ENCODE results near the gene MAP1LC3B2. TPM values are rescaled to one million over a fixed set of nuclear protein-coding genes. Genes with fewer than 3 reads are reported as not detected.

The MAP1LC3B2 gene
- 1.3 TPM for polyA plus RNA-seq (2012; ENCODE audit: low read depth, missing spikeins)

- peak; percentile 32; the same call in 1 of the 2 replicates for TF ChIP-seq POLR2AphosphoS5 (IDR thresholded peaks at IDR 0.05; ENCODE audit: low read depth, low read length)
- TF ChIP-seq SPI1 (IDR thresholded peaks at IDR 0.05; ENCODE audit: low read depth, low read length): peak; percentile 95
- peak; percentile 16; the same call in 1 of the 2 replicates for TF ChIP-seq TAF1 (IDR thresholded peaks at IDR 0.05; ENCODE audit: low read depth, low read length)
- no peak for TF ChIP-seq POLR2A (IDR thresholded peaks at IDR 0.05; ENCODE audit: low read depth, low read length)
- TF ChIP-seq PAX5 (IDR thresholded peaks at IDR 0.05; ENCODE audit: insufficient read depth, low read length, severe bottlenecking): peak; percentile 98
- peak; percentile 60; the same call in 1 of the 2 replicates for TF ChIP-seq POU2F2 (IDR thresholded peaks at IDR 0.05; ENCODE audit: low read depth, low read length)
- FAIRE-seq (peak; percentile 5), DNase-seq (ENCODE audit: insufficient read length, low spot score) (peak; percentile 41)
Measured at GRCh38 chr12:116559162-116559935, at the start of gene MAP1LC3B2. TSS of gene MAP1LC3B2 (plus strand) at chr12:116559381. CDS start at chr12:116575943, 16,562 bp downstream.

DNA sequence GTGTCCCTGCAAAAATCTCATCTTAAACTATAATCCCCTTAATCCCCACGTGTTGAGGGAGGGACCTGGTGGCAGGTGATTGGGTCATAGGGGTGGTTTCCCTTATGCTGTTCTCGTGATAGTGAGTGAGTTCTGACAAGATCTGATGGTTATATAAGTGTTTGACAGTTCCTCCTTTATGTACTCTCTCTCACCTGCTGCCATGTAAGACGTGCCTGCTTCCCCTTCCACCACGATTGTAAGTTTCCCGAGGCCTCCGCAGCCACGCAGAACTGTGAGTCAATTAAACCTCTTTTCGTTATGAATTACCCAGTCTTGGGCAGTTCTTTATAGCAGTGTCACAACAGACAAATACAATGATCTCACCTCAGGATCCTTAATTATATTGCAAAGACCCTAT lies 45.2 kb upstream of the MAP1LC3B2 start:
- TF ChIP-seq SPI1 (IDR thresholded peaks at IDR 0.05; ENCODE audit: low read depth, low read length): no peak
- no peak for DNase-seq (ENCODE audit: insufficient read length, low spot score)
- no peak for FAIRE-seq

DNA sequence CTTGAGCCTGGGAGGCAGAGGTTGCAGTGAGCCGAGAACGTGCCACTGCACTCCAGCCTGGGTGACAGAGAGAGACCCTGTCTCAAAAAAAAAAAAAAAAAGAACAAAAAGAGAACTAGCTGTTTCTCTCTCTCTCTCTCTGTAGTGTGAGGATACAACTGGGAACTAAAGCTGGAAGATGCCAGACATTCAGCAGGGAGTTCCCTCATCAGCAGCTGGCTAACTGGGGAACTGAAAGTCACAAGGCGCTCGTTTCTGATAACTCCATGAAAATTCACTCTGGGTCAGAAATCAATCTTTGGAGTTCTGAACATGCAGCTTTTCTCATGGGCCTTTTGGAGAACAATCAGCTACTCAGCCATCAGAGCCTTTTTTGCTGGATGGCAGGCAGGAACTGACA lies 43.5 kb upstream of the MAP1LC3B2 start:
- TF ChIP-seq POLR2A (IDR thresholded peaks at IDR 0.05; ENCODE audit: low read depth, low read length) (no peak), SPI1 (IDR thresholded peaks at IDR 0.05; ENCODE audit: low read depth, low read length) (peak; percentile 34; the same call in 1 of the 2 replicates)
- FAIRE-seq (no peak), DNase-seq (ENCODE audit: insufficient read length, low spot score) (no peak)

DNA sequence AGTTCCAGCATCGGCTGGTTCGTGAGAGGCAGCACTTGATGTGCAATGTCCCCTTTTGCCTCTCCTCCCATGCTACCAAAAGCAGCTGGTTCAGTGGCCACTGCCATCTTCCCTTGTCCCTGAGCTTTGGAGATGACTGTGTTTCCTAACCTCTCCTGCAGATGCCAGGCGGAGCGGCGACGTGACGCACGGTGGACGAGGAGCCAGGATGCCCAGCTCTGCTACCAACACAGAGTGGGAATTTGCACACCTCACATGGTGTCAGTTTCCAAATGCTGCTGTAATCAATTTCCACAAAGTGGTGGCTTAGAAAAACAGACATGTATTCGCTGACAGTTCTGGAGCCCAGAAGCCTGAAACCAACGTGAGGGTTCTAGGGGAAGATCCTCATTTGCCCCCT lies 42.5 kb upstream of the MAP1LC3B2 start:
- FAIRE-seq (no peak), DNase-seq (ENCODE audit: insufficient read length, low spot score) (no peak)
- no peak for TF ChIP-seq POLR2AphosphoS5 (IDR thresholded peaks at IDR 0.05; ENCODE audit: low read depth, low read length)
- TF ChIP-seq PAX5 (IDR thresholded peaks at IDR 0.05; ENCODE audit: insufficient read depth, low read length, severe bottlenecking): no peak
- no peak for TF ChIP-seq SPI1 (IDR thresholded peaks at IDR 0.05; ENCODE audit: low read depth, low read length)
- no peak for TF ChIP-seq POLR2A (IDR thresholded peaks at IDR 0.05; ENCODE audit: low read depth, low read length)
- TF ChIP-seq POU2F2 (IDR thresholded peaks at IDR 0.05; ENCODE audit: low read depth, low read length): no peak
- TF ChIP-seq TAF1 (IDR thresholded peaks at IDR 0.05; ENCODE audit: low read depth, low read length): no peak

- DNase-seq (ENCODE audit: insufficient read length, low spot score) (no peak), FAIRE-seq (no peak)
- TF ChIP-seq SPI1 (IDR thresholded peaks at IDR 0.05; ENCODE audit: low read depth, low read length) (no peak), POU2F2 (IDR thresholded peaks at IDR 0.05; ENCODE audit: low read depth, low read length) (no peak), TAF1 (IDR thresholded peaks at IDR 0.05; ENCODE audit: low read depth, low read length) (no peak), POLR2A (IDR thresholded peaks at IDR 0.05; ENCODE audit: low read depth, low read length) (no peak), PAX5 (IDR thresholded peaks at IDR 0.05; ENCODE audit: insufficient read depth, low read length, severe bottlenecking) (no peak), POLR2AphosphoS5 (IDR thresholded peaks at IDR 0.05; ENCODE audit: low read depth, low read length) (no peak)
Measured at GRCh38 chr12:116517431-116518045, 41.6 kb upstream of the MAP1LC3B2 start.

- DNase-seq (ENCODE audit: insufficient read length, low spot score): no peak
- FAIRE-seq: no peak
- TF ChIP-seq SPI1 (IDR thresholded peaks at IDR 0.05; ENCODE audit: low read depth, low read length) (no peak), POLR2AphosphoS5 (IDR thresholded peaks at IDR 0.05; ENCODE audit: low read depth, low read length) (no peak), TAF1 (IDR thresholded peaks at IDR 0.05; ENCODE audit: low read depth, low read length) (no peak), PAX5 (IDR thresholded peaks at IDR 0.05; ENCODE audit: insufficient read depth, low read length, severe bottlenecking) (no peak), POLR2A (IDR thresholded peaks at IDR 0.05; ENCODE audit: low read depth, low read length) (no peak), POU2F2 (IDR thresholded peaks at IDR 0.05; ENCODE audit: low read depth, low read length) (no peak)
Measured at GRCh38 chr12:116520225-116520760, 38.9 kb upstream of the MAP1LC3B2 start.

GRCh38 chr12:116520801-116521471 lies 38.2 kb upstream of the MAP1LC3B2 start:
- no peak for FAIRE-seq
- TF ChIP-seq SPI1 (IDR thresholded peaks at IDR 0.05; ENCODE audit: low read depth, low read length) (no peak), POLR2A (IDR thresholded peaks at IDR 0.05; ENCODE audit: low read depth, low read length) (no peak), PAX5 (IDR thresholded peaks at IDR 0.05; ENCODE audit: insufficient read depth, low read length, severe bottlenecking) (no peak), TAF1 (IDR thresholded peaks at IDR 0.05; ENCODE audit: low read depth, low read length) (no peak), POU2F2 (IDR thresholded peaks at IDR 0.05; ENCODE audit: low read depth, low read length) (no peak), POLR2AphosphoS5 (IDR thresholded peaks at IDR 0.05; ENCODE audit: low read depth, low read length) (no peak)
- no peak for DNase-seq (ENCODE audit: insufficient read length, low spot score)

DNA sequence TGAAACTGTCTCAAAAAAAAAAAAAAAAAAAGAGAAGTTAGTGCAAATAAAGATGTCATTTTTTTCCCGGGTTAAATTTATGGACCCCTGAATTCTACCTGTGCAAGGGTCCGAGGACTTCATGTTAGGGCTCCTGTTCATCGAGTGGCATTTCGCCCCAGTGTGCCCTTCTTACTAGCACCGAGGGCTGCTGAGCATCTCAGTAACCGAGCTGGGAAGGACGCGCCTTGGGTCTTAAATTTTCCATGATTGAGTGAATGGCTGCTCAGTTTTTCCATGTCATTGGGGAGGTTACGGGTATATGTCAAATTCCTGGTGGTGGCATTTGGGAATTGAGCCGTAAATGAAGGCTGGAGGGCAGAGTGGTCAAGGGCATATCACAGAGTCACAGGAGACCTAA lies 34.9 kb upstream of the MAP1LC3B2 start:
- FAIRE-seq (no peak), DNase-seq (ENCODE audit: insufficient read length, low spot score) (no peak)
- TF ChIP-seq SPI1 (IDR thresholded peaks at IDR 0.05; ENCODE audit: low read depth, low read length) (no peak), POLR2A (IDR thresholded peaks at IDR 0.05; ENCODE audit: low read depth, low read length) (no peak), POLR2AphosphoS5 (IDR thresholded peaks at IDR 0.05; ENCODE audit: low read depth, low read length) (no peak), TAF1 (IDR thresholded peaks at IDR 0.05; ENCODE audit: low read depth, low read length) (no peak), POU2F2 (IDR thresholded peaks at IDR 0.05; ENCODE audit: low read depth, low read length) (no peak), PAX5 (IDR thresholded peaks at IDR 0.05; ENCODE audit: insufficient read depth, low read length, severe bottlenecking) (no peak)

- TF ChIP-seq POLR2A (IDR thresholded peaks at IDR 0.05; ENCODE audit: low read depth, low read length) (no peak), TAF1 (IDR thresholded peaks at IDR 0.05; ENCODE audit: low read depth, low read length) (no peak), POLR2AphosphoS5 (IDR thresholded peaks at IDR 0.05; ENCODE audit: low read depth, low read length) (no peak), PAX5 (IDR thresholded peaks at IDR 0.05; ENCODE audit: insufficient read depth, low read length, severe bottlenecking) (no peak), POU2F2 (IDR thresholded peaks at IDR 0.05; ENCODE audit: low read depth, low read length) (no peak), SPI1 (IDR thresholded peaks at IDR 0.05; ENCODE audit: low read depth, low read length) (no peak)
- FAIRE-seq (no peak), DNase-seq (ENCODE audit: insufficient read length, low spot score) (no peak)
Measured at GRCh38 chr12:116524964-116525379, 34.2 kb upstream of the MAP1LC3B2 start.

Data from GM12891 (cell line).